Amniotic stem cell (primary cell): ENCODE data around the gene RS1.

ENCODE experiments used
- DNase-seq: peaks from one replicate; lab custom pipeline; 2025; lab: John Stamatoyannopoulos, UW

Gene RS1

GRCh38 chrX:18598413-18598812 lies 73.5 kb downstream of the RS1 start:
- DNase-seq, result no peak

GRCh38 chrX:18596096-18596495 lies 75.8 kb downstream of the RS1 start:
- no peak for DNase-seq

- no peak for DNase-seq
Measured at GRCh38 chrX:18594079-18594478, 77.8 kb downstream of the RS1 start.

GRCh38 chrX:18591834-18592233 lies 80.1 kb downstream of the RS1 start:
- DNase-seq, result no peak
